Activated CD8-positive, alpha-beta memory T cell treated with anti-CD3 and anti-CD28 coated beads for 1 hour (primary cell): ENCODE measurements around the gene ARHGAP9.
"Not testable (repeated sequence)": the region's sequence is repeated elsewhere in the genome, so short reads cannot be mapped to it uniquely, and the experiment has no call there.

ENCODE experiments used
- DNase-seq, 2 donors: peaks; one replicate each; pipeline ENCODE4 v3.0.0-alpha.2; 2020; ENCODE audit warnings: low read depth in 1 of 2; ENCODE audit errors: extremely low read depth in 1 of 2

The ARHGAP9 gene

DNA sequence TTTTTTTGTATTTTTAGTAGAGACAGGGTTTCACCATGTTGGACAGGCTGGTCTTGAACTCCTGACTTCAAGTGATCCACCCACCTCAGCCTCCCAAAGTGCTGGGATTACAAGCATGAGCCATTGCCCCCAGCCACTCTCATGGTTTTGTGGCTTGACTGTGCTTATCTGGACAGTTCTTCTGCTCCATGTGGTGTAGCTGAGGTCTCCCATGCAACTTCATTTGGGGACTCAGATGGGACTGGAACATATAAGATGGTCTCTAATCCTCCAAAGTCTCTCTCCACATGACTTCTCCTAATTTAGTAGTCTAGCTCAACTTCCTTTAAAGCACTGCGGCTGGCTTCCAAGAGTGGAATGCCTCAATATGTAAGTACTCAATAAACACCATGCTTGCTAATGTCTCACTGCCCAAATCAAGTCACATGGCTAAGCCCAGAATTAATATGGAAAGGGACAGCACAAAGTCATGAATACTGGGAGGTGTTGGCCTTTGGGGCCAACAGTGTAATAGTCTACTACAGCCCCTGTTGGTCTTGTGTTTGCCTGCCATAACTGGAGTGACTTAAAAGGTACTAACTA, 37.7 kb downstream of the ARHGAP9 start:
- no peak for DNase-seq

DNA sequence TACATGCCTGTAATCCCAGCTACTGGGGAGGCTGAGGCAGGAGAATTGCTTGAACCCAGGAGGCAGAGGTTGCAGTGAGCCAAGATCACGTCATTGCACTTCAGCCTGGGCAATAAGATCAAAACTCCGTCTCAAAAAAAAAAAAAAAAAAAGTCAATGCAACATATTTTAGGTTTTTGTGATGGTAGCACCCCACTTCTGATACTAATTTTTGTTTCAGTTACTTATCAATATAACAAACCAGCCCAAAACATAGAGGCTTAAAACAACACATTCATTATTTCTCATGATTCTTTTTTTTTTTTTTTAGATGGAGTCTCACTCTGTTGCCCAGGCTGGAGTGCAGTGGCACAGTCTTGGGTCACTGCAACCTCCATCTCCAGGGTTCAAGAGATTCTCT, 38.3 kb downstream of the ARHGAP9 start:
- not testable (repeated sequence) for DNase-seq

DNA sequence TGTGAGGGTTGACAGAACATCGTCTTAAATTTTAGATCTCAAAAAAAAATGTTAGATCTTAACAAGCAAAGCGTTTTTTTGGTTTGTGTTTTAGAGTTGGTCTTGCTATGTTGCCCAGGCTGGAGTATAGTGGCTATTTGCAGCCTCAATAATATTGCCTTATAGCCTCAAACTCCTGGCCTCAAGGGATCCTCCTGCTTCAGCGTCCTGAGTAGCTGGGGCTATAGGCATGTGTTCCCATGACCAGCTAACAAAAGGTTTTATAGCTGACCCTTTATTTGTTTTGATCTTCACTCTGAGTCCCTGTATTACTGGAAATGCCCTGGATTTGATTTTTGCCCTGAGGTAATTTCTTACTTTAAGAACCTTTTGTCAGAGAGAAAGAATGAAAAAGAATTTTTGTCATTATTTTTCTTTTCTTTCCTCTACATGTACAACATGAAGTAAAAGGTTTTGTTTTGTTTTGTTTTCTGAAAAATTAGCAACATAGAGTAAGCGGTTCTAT, 39.9 kb downstream of the ARHGAP9 start:
- DNase-seq = no peak

DNA sequence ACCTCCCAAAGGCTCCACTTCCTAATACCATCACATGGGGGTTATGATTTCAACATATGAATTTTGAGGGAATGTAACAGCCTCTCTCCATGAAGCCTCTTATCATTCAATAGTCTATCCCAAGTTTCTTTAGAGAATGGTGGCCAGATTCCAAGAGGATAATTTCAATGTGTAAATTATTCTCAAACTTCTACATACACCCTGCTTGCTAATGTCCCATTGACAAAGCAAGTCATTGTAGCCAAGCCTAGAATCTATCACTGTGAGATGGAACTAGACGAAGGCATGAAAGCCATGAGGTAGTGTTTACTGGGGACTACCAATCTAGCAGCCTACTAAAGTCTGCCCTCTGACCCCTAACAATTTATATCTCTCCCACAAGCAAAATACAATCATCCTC, 41.3 kb downstream of the ARHGAP9 start:
- no peak for DNase-seq

DNA sequence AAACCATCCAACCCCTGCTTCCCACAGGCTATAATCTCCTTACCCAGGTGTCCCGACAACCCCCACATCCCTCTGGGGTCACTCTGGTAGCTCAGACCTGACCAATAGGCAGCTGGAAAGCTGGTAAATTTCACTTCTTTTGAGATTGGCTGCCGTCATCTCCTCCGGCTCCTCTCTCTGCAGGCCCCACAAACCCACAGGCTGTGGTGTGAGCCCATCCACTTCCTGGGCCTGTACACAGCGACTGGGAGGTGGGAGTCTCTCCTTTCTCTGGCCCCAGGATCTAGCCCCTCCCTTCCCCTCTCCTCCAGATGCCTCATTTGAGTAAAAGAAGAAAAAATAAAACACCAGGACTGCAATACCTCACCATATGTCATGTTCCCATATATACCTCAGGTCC, 44.4 kb downstream of the ARHGAP9 start:
- no peak for DNase-seq

DNA sequence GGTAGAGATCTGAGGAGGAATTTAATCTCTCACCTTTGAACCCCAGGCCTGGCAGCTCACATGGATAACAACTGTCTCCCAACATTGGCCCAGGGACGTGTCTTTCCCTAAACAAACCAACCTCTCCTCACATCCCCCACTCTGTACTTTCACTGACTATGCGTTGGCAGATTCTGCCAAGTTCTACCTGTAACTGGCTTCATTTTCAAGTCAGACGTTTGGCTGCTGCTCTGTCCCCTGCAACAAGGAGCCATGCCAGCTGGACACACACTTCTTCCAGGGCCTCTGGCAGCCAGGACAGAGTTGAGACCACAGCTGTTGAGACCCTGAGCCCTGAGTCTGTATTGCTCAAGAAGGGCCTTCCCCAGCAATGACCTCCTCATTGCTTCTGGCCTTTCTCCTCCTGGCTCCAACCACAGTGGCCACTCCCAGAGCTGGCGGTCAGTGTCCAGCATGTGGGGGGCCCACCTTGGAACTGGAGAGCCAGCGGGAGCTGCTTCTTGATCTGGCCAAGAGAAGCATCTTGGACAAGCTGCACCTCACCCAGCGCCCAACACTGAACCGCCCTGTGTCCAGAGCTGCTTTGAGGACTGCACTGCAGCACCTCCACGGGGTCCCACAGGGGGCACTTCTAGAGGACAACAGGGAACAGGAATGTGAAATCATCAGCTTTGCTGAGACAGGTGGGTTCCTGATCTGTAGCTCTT, 45.0 kb downstream of the ARHGAP9 start, which contains the start of gene INHBC:
Gene INHBC (plus strand): TSS at position 268 of the 707 bp plus-strand sequence. CDS start 103 bp downstream, at position 371.
- no peak for DNase-seq

DNA sequence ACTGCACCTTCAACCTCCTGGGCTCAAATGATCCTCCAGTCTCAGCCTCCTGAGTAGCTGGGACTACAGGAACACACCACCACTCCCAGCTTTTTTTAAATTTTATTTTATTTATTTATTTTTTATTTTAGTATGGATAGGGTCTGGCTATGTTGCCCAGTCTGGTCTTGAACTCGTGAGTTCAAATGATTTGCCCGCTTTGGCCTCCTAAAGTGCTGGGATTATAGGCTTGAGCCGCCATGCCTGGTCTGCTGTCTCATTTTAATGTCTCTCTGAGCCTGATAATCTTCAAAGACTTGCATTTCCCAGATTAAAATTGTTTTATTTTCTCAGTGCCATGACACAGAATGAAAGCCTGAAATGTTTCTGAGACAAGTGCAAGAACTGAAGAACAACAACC, 46.3 kb downstream of the ARHGAP9 start:
- no peak for DNase-seq

DNA sequence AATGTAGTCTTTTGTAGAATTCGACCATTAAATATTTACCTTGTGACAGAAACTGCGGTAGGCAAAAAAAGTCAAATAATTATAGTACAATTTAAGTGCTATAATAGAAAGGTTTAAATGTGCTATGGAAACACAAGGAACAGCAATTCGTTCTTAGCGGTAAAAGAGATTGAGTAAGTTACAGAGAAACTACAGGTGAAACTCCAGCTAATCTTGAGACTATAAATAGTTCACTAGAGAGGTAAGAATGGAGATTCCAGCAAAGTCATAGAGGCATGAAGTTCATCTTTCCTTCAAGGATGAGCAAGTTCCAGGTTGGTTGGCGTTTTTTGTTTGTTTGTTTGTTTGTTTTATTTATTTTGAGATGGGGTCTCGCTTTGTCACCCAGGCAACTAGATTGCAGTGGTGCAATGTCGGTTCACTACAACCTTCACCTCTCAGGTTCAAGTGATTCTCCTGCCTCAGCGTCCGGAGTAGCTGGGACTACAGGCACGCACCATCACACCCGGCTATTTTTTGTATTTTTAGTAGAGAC, 47.9 kb downstream of the ARHGAP9 start:
- no peak for DNase-seq

DNA sequence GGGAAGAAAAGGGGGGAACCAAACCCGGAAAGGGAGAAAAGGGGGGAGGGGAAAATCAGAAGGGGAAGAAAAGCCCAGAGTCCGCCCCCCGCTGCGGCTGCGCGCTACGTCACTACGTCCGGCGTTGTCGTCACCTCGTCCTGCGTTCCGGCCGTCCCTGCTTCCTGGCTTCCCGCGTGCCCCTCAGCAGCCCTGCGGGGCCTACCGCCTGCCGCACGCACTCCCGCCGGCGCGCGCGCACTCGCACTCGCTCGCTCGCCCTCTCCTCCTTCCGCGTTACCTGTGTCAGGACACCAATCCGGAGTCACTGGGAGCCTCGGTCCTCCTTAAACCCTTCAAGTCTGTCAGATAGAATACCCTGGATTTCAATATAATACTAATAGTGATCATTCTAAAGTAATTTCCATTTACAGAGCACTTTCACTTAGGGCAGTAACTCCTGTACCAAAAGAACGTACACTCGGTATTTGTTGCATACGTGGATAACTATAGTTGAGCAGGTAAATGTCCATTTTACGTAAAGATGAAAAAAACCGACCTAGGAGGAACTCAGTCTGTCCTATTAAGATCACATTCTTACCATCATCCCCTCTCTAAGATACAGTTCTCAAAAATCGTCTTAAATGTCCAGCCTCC, 48.6 kb downstream of the ARHGAP9 start, which contains the start of gene R3HDM2:
Gene R3HDM2 (minus strand): TSS at position 113 of the 636 bp plus-strand sequence. CDS start 120,615 bp downstream, outside the sequence.
- DNase-seq = peak; percentile 90 to 91

DNA sequence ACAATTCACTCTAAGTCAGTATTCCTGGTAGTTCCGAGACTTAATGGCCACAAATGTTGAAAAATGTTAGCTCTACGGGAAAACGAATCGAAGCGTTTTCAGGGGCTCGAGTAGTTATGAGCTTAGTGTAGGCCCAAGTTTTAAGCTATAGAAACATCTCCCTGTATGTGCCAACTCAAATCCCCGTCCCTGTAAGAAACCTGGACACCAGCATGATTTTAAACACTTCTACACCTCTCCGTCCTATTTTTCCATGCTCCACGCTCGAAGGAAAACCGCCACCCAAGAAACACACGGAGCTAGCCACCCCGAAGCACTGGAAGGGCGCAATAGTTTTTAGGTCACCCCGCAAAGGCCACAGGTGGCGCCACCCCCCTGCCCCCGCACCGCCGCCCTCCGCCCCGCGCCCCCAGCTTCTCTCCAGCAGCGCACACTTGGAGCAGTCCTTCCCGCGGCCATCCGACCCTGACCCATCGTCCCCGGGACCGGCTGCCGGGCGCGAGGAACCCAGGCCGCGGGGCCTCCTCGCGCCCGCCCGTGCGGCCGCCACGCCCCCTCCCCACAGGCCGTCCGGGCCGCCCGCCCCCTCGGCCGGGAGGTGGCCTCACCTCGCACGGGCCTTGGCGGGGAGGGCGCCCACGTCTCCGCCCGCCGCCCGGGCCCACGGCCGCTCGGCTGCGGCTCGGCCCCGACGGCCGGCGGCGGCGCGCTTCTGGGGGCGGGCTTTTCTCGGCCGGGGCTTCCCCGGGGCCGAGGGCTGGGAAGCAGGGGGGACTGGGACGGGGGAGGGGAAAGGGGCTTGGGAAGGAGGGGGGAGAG, 49.3 kb downstream of the ARHGAP9 start:
- peak; percentile 12 to 22 for DNase-seq

DNA sequence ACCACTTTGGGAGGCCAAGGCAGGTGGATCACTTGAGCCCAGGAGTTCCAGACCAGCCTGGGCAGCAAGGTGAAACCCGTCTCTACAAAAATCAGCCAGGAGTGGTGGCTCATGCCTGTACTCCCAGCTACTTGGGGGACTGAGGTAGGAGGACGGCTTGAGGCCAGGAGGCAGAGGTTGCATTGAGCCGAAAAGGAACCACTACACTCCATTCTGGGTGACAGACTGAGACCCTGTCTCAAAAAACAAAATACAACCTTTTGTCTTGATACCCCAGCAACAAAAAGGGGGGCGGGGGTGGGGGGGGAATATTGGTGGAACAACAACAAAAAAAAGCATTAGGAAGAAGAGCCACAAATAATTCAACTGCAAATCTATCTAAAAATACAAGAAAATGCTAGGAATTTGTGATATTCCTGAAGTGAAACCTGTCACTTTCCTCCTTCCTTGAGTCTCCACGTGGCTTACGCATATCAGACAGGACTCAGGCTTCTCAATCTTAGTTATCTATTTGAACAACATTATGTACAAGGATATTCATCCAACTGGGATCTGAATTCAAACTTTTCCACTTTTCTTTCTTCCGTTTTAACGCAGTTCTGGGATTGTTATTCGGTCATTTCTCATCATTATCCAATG, 50.1 kb downstream of the ARHGAP9 start:
- no peak for DNase-seq

DNA sequence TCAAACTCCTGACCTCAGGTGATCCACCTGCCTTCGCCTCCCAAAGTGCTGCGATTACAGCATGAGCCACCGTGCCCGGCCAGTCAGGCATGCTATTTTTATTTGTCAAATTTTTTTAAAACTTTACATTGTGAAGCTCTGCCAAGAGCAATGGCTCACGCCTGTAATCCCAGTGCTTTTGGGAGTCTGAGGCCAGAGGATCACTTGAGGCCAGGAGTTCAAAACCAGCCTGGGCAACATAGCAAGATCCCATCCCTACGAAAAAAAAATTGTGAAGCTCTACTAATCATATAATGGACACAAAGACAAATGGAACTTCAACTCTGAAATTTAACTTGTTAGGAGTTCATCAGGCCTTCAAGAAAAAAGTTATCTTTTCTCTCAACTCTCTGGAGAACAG, 50.7 kb downstream of the ARHGAP9 start:
- DNase-seq = no peak

DNA sequence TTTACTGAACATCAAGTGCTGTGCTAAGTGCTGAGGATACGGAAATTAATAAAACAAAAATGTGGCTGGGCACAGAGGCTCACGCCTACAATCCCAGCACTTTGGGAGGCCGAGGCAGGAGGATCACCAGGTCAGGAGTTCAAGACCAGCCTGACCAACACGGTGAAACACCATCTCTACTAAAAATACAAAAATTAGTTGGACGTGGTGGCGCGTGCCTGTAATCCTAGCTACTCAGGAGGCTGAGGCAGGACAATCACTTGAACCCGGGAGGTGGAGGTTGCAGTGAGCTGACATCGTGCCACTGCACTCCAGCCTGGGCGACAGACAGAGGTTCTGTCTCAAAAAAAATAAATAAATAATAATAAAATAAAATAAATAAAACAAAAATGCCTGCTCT, 52.7 kb downstream of the ARHGAP9 start:
- not testable (repeated sequence) for DNase-seq
